ENCODE results near the gene GPR22.

The GPR22 gene

DNA sequence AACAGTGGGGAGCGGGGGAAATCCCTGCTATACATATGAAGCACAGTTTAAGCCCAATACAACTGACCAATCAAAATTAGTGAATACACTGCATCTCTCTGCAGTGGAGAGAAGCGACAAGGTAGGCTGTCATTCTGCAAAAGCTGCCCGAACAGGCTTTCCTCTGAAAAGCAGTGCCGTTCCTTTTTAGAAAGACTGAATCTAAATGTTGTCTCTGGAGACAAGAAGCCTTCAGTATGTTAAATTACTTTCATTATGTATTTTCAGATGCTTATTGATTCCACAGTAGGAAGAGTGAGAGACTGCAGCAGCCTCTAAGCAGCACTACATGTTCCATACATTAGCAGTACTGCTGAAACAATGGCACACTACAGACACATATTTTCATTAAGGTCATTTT, at the start of gene GPR22:
Gene GPR22 (plus strand): TSS at position 129 of the 400 bp plus-strand sequence. CDS start 4,004 bp downstream, outside the sequence.
- no peak for DNase-seq (ENCODE audit: low read depth, low spot score)
- POLR2A ChIA-PET: no interaction called here
- TF ChIP-seq CTCF (IDR thresholded peaks at IDR 0.05; ENCODE audit: insufficient read depth, low read length, missing control alignments): no peak
- H3K4me3 ChIP-seq (ENCODE audit: low read depth, low read length): no peak within 1 kb of the TSS
- CTCF ChIA-PET: no interaction called here

DNA sequence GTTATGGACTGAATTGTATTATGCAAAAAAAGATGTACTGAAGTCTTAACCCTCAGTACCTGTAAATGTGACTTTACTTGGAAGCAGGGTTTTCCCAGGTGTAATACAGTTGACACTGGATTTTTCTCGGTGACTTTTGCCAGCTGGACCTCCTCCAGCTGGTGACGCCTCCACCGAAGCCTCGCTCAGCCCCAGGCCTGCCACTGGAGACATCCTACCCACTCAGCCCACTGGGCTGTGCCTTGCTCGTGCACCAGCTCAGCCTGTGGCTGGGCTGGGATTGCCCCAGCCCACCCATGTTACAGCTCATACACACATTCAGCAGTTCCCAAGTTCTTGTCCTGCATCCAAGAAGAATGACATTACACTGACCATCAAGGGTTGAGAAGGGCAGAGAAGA, 42.4 kb upstream of the GPR22 start:
- no peak overlapping the region for H3K4me3 ChIP-seq (ENCODE audit: low read depth, low read length)
- no peak for TF ChIP-seq CTCF (IDR thresholded peaks at IDR 0.05; ENCODE audit: insufficient read depth, low read length, missing control alignments)
- CTCF ChIA-PET: no interaction called here
- DNase-seq (ENCODE audit: low read depth, low spot score): no peak
- POLR2A ChIA-PET: no interaction called here

DNA sequence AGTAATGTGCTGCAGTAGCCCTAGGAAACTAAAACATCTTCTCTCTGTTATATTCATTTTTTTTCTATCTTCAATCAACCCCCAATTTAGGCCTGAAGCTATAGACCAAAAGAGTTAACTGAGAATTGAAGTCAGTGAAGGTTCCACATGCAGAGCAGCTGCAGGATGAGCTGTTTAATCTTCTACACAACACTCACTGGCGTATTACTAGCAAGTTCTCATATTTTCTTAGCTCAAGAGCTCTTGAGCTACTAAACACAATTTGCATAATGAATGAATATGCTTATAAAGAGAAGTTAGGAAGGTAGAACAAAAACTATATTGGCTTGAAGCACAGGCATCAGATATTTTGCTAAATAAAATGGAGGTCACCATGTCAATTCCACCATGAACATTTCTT, 41.2 kb upstream of the GPR22 start:
- ChIA-PET POLR2A (no interaction called here), CTCF (no interaction called here)
- TF ChIP-seq CTCF (IDR thresholded peaks at IDR 0.05; ENCODE audit: insufficient read depth, low read length, missing control alignments): no peak
- H3K4me3 ChIP-seq (ENCODE audit: low read depth, low read length): no peak overlapping the region
- DNase-seq (ENCODE audit: low read depth, low spot score): no peak

DNA sequence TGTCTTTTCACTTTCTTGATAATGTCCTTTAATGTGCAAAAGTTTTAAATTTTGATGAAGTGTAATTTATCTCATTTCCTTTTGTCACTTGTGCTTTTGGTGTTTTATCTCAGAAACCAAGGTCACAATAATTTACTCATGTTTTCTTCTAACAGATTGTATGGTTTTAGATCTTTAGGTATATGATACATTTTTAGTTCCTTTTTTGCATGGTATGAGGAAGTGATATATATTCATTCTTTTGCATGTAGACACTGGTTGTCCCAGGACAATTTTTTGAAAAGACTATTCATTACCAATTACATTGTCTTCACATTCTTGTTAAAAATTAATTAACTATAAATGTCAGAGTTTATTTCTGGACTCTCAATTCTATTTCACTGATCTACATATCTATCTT, 39.8 kb upstream of the GPR22 start:
- no peak for TF ChIP-seq CTCF (IDR thresholded peaks at IDR 0.05; ENCODE audit: insufficient read depth, low read length, missing control alignments)

DNA sequence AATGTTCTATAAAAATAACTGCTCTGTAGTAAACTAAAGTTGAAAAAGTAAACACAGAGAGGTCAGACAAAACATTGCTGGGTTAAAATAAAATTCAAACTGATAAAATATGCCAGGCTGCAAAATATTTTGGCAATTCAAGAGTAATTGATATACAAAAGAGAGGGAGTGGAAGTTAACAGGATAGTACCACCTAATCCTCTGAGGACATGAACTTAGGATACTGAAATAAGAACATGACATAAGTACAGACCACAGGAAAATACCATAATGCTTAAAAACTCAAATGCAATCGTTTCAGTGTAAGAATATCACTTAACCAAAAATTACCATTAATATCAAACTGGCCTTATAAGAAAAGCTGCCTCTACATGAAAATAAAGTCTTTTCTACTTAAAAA, 37.6 kb upstream of the GPR22 start:
- POLR2A ChIA-PET: no interaction called here

More for the DNA sequence above, 39.8 kb upstream of the GPR22 start:
- H3K4me3 ChIP-seq (ENCODE audit: low read depth, low read length): no peak overlapping the region
- ChIA-PET POLR2A (no interaction called here), CTCF (interaction anchor here (0.9 kb wide), 1 partner anchor 282 kb away, joined by 3 read pairs; no protein-coding TSS in a partner anchor)
- DNase-seq (ENCODE audit: low read depth, low spot score): no peak

GRCh38 chr7:107435749-107436148, 34.1 kb upstream of the GPR22 start:
- CTCF ChIA-PET: no interaction called here
- H3K4me3 ChIP-seq (ENCODE audit: low read depth, low read length): no peak overlapping the region
- TF ChIP-seq CTCF (IDR thresholded peaks at IDR 0.05; ENCODE audit: insufficient read depth, low read length, missing control alignments): no peak
- POLR2A ChIA-PET: no interaction called here
- DNase-seq (ENCODE audit: low read depth, low spot score): no peak

More for the DNA sequence above, 37.6 kb upstream of the GPR22 start:
- DNase-seq (ENCODE audit: low read depth, low spot score): no peak
- CTCF ChIA-PET: no interaction called here
- TF ChIP-seq CTCF (IDR thresholded peaks at IDR 0.05; ENCODE audit: insufficient read depth, low read length, missing control alignments): no peak
- no peak overlapping the region for H3K4me3 ChIP-seq (ENCODE audit: low read depth, low read length)

Data from AG04449 (cell line).